Endothelial cell (in vitro differentiated cells): Measurements from ENCODE around the gene PCDHGA1. TPM values are rescaled to one million over a fixed set of nuclear protein-coding genes. Genes with fewer than 3 reads are reported as not detected.

Experiments
- DNase-seq: peaks from one replicate; pipeline ENCODE4 v3.0.0; 2021; ENCODE audit warnings: low spot score
- H3K27ac Mint-ChIP-seq: one replicate; pipeline ENCODE4 v1.8.0; 2021; ENCODE audit warnings: mixed read lengths, inconsistent platforms; ENCODE audit not compliant: unreplicated experiment
- H3K27me3 Mint-ChIP-seq: one replicate; pipeline ENCODE4 v1.8.0; 2021; ENCODE audit warnings: mild to moderate bottlenecking, moderate library complexity, mixed read lengths, inconsistent platforms; ENCODE audit not compliant: unreplicated experiment
- H3K36me3 Mint-ChIP-seq: one replicate; pipeline ENCODE4 v1.8.0; 2021; ENCODE audit warnings: mild to moderate bottlenecking, low read depth, mixed read lengths, inconsistent platforms; ENCODE audit not compliant: unreplicated experiment
- H3K4me1 Mint-ChIP-seq: one replicate; pipeline ENCODE4 v1.8.0; 2021; ENCODE audit warnings: mild to moderate bottlenecking, mixed read lengths, inconsistent platforms; ENCODE audit not compliant: unreplicated experiment
- H3K4me3 Mint-ChIP-seq: one replicate; pipeline ENCODE4 v1.8.0; 2021; ENCODE audit warnings: mild to moderate bottlenecking, mixed read lengths, inconsistent platforms; ENCODE audit not compliant: unreplicated experiment
- H3K9me3 Mint-ChIP-seq: one replicate; pipeline ENCODE4 v1.8.0; 2021; ENCODE audit warnings: mixed read lengths, inconsistent platforms; ENCODE audit not compliant: unreplicated experiment
- total RNA-seq: library from RNA; stranded (reverse); fragmentation: NEBNext Ultra II Directional; extraction: Animal tissue kit (Norgen Biotek cat#: 25700); gene quantifications from one replicate; pipeline ENCODE4 v1.2.1, GENCODE V29; 2021; ENCODE audit not compliant: unreplicated experiment
- TF ChIP-seq, protein P1 (sequence below): fragments of 200-600 bp; sonication (generic); IDR thresholded peaks from one replicate; pipeline ENCODE4 v1.5.0; 2021; ENCODE audit warnings: antibody characterized with exemption; ENCODE audit not compliant: unreplicated experiment

The PCDHGA1 gene
- total RNA-seq, 1 donor from 2014 or later: 1.4 TPM

DNA sequence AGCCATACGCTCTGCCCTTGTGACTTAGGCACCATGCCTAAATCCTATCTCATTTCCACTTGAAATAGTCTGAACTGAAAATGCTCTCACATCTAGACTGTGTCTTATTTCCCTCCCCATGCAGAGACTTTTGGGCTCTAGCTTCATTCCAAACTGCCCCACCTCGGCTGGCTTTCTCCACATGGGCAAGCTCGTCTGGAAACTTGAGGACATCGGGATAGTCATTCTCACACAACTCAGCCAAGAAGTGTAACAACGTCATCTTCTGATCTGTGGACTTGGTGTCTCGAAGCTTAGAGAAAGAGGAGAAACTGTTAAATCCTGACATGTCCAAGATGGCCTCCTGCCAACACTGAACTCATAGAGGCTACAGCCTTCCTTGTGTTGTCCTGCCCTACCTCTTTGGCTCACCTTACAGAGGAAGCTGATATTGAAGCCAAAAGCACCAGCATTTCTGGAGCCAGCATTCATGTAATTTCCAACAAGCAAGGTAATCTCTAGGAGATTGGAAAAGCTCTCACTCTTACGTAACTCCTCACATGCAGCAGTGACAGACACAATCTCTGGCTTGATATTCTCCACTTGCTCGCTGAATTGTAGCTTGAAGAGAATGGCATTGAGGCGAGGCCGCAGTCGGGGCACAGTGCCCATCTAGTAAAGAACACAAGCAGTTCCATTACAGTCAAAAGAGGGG lies 198.1 kb downstream of the PCDHGA1 start:
- DNase-seq: no peak
- Mint-ChIP-seq H3K36me3 (peaks cover 46% of the 10 kb centered on the region), H3K4me3 (peak overlapping the region; percentile 77), H3K27me3 (peaks cover 6% of the 10 kb centered on the region), H3K9me3 (no peaks in the 10 kb centered on the region), H3K4me1 (peaks cover 8% of the 10 kb centered on the region), H3K27ac (peak overlapping the region; percentile 76)
- TF ChIP-seq, protein P1, sequence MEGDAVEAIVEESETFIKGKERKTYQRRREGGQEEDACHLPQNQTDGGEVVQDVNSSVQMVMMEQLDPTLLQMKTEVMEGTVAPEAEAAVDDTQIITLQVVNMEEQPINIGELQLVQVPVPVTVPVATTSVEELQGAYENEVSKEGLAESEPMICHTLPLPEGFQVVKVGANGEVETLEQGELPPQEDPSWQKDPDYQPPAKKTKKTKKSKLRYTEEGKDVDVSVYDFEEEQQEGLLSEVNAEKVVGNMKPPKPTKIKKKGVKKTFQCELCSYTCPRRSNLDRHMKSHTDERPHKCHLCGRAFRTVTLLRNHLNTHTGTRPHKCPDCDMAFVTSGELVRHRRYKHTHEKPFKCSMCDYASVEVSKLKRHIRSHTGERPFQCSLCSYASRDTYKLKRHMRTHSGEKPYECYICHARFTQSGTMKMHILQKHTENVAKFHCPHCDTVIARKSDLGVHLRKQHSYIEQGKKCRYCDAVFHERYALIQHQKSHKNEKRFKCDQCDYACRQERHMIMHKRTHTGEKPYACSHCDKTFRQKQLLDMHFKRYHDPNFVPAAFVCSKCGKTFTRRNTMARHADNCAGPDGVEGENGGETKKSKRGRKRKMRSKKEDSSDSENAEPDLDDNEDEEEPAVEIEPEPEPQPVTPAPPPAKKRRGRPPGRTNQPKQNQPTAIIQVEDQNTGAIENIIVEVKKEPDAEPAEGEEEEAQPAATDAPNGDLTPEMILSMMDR: no peak

- H3K36me3 Mint-ChIP-seq: peaks cover 46% of the 10 kb centered on the region
- TF ChIP-seq, protein P1: no peak
- H3K4me3 Mint-ChIP-seq: peak overlapping the region; percentile 77
- peaks cover 7% of the 10 kb centered on the region for H3K4me1 Mint-ChIP-seq
- no peaks in the 10 kb centered on the region for H3K9me3 Mint-ChIP-seq
- no peak overlapping the region for H3K27ac Mint-ChIP-seq
- no peak for DNase-seq
- H3K27me3 Mint-ChIP-seq: peaks cover 6% of the 10 kb centered on the region
Measured at GRCh38 chr5:141529002-141529401, 198.7 kb downstream of the PCDHGA1 start.

GRCh38 chr5:141529873-141530272 lies 199.6 kb downstream of the PCDHGA1 start:
- Mint-ChIP-seq H3K36me3 (peaks cover 46% of the 10 kb centered on the region), H3K9me3 (no peaks in the 10 kb centered on the region), H3K4me1 (peaks cover 8% of the 10 kb centered on the region), H3K4me3 (no peak overlapping the region), H3K27me3 (peaks cover 6% of the 10 kb centered on the region), H3K27ac (peak overlapping the region; percentile 65)
- TF ChIP-seq, protein P1: no peak
- DNase-seq: no peak

DNA sequence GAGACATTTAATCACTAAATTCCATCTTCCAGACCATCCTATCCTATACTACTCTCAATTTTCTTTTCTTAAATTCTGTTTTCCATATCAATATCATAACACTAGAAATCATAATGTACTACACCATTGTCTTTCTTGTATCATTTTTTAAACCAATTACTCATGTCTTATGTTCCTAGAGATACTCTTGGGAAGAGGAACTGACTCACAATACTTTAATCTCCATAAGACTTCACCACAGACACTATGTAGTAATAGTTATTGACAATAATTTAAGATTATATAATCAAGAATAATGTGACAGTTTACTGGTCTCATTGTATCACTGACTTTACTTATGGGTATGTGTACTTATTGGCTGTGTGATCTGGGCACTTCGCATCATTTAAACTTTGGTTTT lies 202.4 kb downstream of the PCDHGA1 start:
- DNase-seq: no peak
- no peak overlapping the region for H3K27ac Mint-ChIP-seq

DNA sequence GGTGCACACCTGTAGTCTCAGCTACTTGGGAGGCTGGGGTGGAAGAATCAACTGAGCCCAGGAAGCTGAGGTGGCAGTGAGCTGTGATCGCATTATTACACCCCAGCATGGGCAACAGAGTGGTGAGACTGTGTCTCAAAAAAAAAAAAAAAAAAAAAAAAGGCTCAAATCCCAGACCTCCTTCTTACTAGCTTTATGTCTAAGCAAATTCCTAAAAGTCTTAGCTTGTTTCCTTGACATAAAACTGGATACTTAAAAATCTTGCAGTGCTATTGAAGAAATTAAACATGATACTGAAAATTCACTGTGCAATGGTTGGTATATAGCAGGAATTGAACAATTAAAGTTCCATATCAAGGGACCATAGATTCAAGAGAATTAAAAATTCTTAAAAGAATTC lies 203.6 kb downstream of the PCDHGA1 start:
- Mint-ChIP-seq H3K4me3 (no peak overlapping the region), H3K36me3 (peaks cover 24% of the 10 kb centered on the region), H3K4me1 (peaks cover 8% of the 10 kb centered on the region), H3K27ac (no peak overlapping the region), H3K9me3 (no peaks in the 10 kb centered on the region), H3K27me3 (no peaks in the 10 kb centered on the region)
- TF ChIP-seq, protein P1: no peak
- no peak for DNase-seq

More for the DNA sequence above, 202.4 kb downstream of the PCDHGA1 start:
- TF ChIP-seq, protein P1: no peak
- Mint-ChIP-seq H3K27me3 (no peaks in the 10 kb centered on the region), H3K4me1 (peaks cover 8% of the 10 kb centered on the region), H3K9me3 (no peaks in the 10 kb centered on the region), H3K36me3 (peaks cover 36% of the 10 kb centered on the region), H3K4me3 (no peak overlapping the region)
